Testis (tissue), 3 donors: ENCODE measurements around the gene CYP2B6. TPM values are rescaled to one million over a fixed set of nuclear protein-coding genes. Genes with fewer than 3 reads are reported as not detected.
"Not testable (repeated sequence)": the region's sequence is repeated elsewhere in the genome, so short reads cannot be mapped to it uniquely, and the experiment has no call there.

Source experiments
- DNase-seq: peaks from one replicate; pipeline ENCODE4 v3.0.0-alpha.2; 2019
- H3K27ac ChIP-seq, 2 donors: fragments of 200-600 bp; sonication (generic); one replicate each; pipeline ENCODE4 v1.5.1; 2019
- H3K27me3 ChIP-seq: fragments of 200-600 bp; sonication (generic); one replicate; pipeline ENCODE4 v1.5.1; 2019
- H3K36me3 ChIP-seq: fragments of 200-600 bp; sonication (generic); one replicate; pipeline ENCODE4 v1.5.1; 2017; ENCODE audit warnings: low read depth; ENCODE audit errors: missing control alignments
- H3K4me1 ChIP-seq: fragments of 200-600 bp; sonication (generic); one replicate; pipeline ENCODE4 v1.5.1; 2019
- H3K4me3 ChIP-seq, 2 donors: fragments of 200-600 bp; sonication (generic); one replicate each; pipeline ENCODE4 v1.5.1; 2017 to 2019
- H3K9me3 ChIP-seq: fragments of 200-600 bp; sonication (generic); one replicate; pipeline ENCODE4 v1.5.1; 2017
- POLR2A ChIP-seq: fragments of 450-650 bp; IDR thresholded peaks from one replicate; pipeline ENCODE4 v1.6.1; 2017; ENCODE audit warnings: antibody characterized with exemption, mild to moderate bottlenecking, moderate library complexity
- WGBS, 2 donors: methylation state at CpG; one replicate each; pipeline ENCODE4 v1.1.5; 2018; 5-methylcytosine and 5-hydroxymethylcytosine counted together
- intact Hi-C: fragments of 100-400 bp; cut with DNase I; formaldehyde crosslinking; loops from one replicate; pipeline ENCODE4 v1.15.1; 2023; ENCODE audit warnings: low total_unique reads
- polyA plus RNA-seq: library from polyadenylated mRNA; stranded (reverse); fragments of 350-450 nt; fragmentation: Illumina TruSeq; extraction: RNeasy Lipid Tissue Mini Kit (QIAGEN cat#74804); gene quantifications from one replicate; pipeline ENCODE4 v1.2.3, GENCODE V29; 2014; ENCODE audit warnings: low read depth, low replicate concordance; ENCODE audit not compliant: insufficient read depth
- total RNA-seq, 2 donors: library from RNA; depleted of rRNA; stranded (reverse); fragments of >200 nt; gene quantifications; one replicate each; pipeline ENCODE4 v1.2.3, GENCODE V29; 2016
- TF ChIP-seq, protein P1 (sequence below), 3 experiments: fragments of 450-650 bp in 2 of 3; fragments of 200-600 bp in 1 of 3; sonication (generic) in 1 of 3; IDR thresholded peaks; one replicate each; pipeline ENCODE4 v1.5.1; 2016 to 2019; ENCODE audit warnings: antibody characterized with exemption in 3 of 3, mild to moderate bottlenecking in 2 of 3, moderate library complexity in 1 of 3

The CYP2B6 gene
- total and polyA plus RNA-seq, 3 donors from 2014 or later = 0.19 to 0.39 TPM; not detected in 1

DNA sequence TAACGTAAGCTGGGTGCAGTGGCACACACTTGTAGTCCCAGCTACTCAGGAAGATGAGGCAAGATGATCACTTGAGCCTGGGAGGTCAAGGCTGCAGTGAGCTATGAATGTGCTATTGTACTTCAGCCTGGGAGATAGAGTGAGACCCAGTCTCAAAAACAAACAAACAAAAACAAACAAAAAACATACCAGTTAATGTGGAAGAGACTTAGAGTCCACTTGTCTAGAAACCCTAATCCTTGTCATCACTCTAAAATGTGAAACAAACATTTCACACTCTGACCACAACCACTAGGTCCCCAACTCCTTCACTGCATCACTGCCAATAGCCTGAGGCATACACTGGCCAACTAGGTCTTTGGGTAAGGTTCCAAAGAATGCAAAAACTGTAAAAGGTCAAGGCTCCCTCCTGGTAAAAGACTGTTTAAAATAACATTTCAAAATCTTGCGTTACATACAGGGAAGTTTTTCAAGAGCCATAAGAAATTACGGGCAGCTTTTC lies 28.6 kb upstream of the CYP2B6 start:
- no peaks in the 10 kb centered on the region for H3K9me3 ChIP-seq
- H3K4me1 ChIP-seq = no peaks in the 10 kb centered on the region
- no peak overlapping the region for H3K27ac ChIP-seq
- no peaks in the 10 kb centered on the region for H3K36me3 ChIP-seq
- intact Hi-C loops = no loop called here
- TF ChIP-seq POLR2A = no peak
- TF ChIP-seq, protein P1, sequence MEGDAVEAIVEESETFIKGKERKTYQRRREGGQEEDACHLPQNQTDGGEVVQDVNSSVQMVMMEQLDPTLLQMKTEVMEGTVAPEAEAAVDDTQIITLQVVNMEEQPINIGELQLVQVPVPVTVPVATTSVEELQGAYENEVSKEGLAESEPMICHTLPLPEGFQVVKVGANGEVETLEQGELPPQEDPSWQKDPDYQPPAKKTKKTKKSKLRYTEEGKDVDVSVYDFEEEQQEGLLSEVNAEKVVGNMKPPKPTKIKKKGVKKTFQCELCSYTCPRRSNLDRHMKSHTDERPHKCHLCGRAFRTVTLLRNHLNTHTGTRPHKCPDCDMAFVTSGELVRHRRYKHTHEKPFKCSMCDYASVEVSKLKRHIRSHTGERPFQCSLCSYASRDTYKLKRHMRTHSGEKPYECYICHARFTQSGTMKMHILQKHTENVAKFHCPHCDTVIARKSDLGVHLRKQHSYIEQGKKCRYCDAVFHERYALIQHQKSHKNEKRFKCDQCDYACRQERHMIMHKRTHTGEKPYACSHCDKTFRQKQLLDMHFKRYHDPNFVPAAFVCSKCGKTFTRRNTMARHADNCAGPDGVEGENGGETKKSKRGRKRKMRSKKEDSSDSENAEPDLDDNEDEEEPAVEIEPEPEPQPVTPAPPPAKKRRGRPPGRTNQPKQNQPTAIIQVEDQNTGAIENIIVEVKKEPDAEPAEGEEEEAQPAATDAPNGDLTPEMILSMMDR (IDR thresholded peaks at IDR 0.05) = no peak
- 35 to 42% methylated on average over 3 of the region's 3 CpGs for WGBS, 2 donors
- H3K4me3 ChIP-seq = no peak overlapping the region
- no peak for DNase-seq
- H3K27me3 ChIP-seq = no peaks in the 10 kb centered on the region

DNA sequence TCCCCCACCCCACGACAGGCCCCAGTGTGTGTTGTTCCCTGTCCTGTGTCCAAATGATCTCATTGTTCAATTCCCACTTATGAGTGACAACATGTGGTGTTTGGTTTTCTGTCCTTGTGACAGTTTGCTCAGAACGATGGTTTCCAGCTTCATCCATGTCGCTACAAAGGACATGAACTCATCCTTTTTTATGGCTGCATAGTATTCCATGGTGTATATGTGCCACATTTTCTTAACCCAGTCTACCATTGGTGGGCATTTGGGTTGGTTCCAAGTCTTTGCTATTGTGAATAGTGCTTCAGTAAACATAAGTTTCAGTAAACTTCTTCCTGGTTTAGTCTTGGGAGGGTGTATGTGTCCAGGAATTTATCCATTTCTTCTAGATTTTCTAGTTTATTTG lies 26.7 kb upstream of the CYP2B6 start:
- WGBS, 2 donors = 72 to 79% methylated on average over 3 of the region's 3 CpGs
- DNase-seq, H3K4me1 ChIP-seq, H3K9me3 ChIP-seq, H3K36me3 ChIP-seq, intact Hi-C loops, H3K27me3 ChIP-seq, H3K4me3 ChIP-seq, H3K27ac ChIP-seq: not testable (repeated sequence)

DNA sequence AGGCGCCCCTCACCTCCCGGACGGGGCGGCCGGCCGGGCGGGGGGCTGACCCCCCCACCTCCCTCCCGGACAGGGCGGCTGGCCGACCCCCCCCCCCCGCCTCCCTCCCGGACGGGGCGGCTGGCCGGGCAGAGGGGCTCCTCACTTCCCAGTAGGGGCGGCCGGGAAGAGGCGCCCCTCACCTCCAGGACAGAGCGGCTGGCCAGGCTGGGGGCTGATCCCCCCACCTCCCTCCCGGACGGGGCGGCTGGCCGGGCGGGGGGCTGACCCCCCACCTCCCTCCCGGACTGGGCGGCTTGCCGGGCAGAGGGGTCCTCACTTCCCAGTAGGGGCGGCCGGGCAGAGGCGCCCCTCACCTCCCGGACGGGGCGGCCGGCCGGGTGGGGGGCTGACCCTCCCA lies 25.7 kb upstream of the CYP2B6 start:
- H3K27me3 ChIP-seq, H3K4me1 ChIP-seq, intact Hi-C loops, H3K27ac ChIP-seq, DNase-seq, H3K36me3 ChIP-seq, H3K4me3 ChIP-seq, H3K9me3 ChIP-seq: not testable (repeated sequence)
- 64% methylated on average over 12 of the region's 35 CpGs; no CpG with 5 or more reads in 1 of the 2 donors for WGBS, 2 donors

DNA sequence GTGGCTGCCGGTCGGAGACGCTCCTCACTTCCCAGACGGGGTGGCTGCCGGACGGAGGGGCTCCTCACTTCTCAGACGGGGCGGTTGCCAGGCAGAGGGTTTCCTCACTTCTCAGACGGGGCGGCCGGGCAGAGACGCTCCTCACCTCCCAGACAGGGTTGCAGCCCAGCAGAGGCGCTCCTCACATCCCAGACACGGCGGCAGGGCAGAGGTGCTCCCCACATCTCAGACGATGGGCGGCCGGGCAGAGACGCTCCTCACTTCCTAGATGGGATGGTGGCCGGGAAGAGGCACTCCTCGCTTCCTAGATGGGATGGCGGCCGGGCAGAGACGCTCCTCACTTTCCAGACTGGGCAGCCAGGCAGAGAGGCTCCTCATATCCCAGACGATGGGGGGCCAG lies 24.5 kb upstream of the CYP2B6 start:
- 80% methylated on average over 25 of the region's 25 CpGs; no CpG with 5 or more reads in 1 of the 2 donors for WGBS, 2 donors
- H3K27me3 ChIP-seq, H3K9me3 ChIP-seq, intact Hi-C loops, H3K27ac ChIP-seq, H3K4me3 ChIP-seq, H3K36me3 ChIP-seq, H3K4me1 ChIP-seq, DNase-seq: not testable (repeated sequence)

DNA sequence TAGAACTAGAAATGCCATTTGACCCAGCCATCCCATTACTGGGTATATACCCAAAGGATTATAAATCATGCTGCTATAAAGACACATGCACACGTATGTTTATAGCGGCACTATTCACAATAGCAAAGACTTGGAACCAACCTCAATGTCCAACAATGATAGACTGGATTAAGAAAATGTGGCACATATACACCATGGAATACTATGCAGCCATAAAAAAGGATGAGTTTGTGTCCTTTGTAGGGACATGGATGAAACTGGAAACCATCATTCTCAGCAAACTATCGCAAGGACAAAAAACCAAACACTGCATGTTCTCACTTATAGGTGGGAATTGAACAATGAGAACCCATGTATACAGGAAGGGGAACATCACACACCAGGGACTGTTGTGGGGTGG lies 23.0 kb upstream of the CYP2B6 start:
- H3K36me3 ChIP-seq, H3K27ac ChIP-seq, H3K9me3 ChIP-seq, H3K27me3 ChIP-seq, DNase-seq, intact Hi-C loops, H3K4me3 ChIP-seq, H3K4me1 ChIP-seq: not testable (repeated sequence)
- WGBS, 2 donors = 85 to 98% methylated on average over 3 of the region's 3 CpGs

DNA sequence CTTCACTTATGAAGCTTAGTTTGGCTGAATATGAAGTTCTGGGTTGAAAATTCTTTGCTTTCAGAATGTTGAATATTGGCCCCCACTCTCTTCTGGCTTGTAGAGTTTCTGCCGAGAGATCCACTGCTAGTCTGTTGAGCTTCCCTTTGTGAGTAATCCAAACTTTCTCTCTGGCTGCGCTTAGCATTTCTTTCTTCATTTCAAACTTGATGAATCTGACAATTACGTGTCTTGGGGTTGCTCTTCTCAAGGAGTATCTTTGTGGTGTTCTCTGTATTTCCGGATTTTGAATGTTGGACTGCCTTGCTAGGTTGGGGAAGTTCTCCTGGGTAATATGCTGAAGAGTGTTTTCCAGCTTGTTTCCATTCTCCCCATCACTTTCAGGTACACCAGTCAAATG lies 21.4 kb upstream of the CYP2B6 start:
- H3K9me3 ChIP-seq, H3K4me3 ChIP-seq, H3K4me1 ChIP-seq, H3K36me3 ChIP-seq, intact Hi-C loops, DNase-seq, H3K27me3 ChIP-seq, H3K27ac ChIP-seq: not testable (repeated sequence)
- WGBS, 2 donors = 87 to 88% methylated on average over 4 of the region's 4 CpGs

DNA sequence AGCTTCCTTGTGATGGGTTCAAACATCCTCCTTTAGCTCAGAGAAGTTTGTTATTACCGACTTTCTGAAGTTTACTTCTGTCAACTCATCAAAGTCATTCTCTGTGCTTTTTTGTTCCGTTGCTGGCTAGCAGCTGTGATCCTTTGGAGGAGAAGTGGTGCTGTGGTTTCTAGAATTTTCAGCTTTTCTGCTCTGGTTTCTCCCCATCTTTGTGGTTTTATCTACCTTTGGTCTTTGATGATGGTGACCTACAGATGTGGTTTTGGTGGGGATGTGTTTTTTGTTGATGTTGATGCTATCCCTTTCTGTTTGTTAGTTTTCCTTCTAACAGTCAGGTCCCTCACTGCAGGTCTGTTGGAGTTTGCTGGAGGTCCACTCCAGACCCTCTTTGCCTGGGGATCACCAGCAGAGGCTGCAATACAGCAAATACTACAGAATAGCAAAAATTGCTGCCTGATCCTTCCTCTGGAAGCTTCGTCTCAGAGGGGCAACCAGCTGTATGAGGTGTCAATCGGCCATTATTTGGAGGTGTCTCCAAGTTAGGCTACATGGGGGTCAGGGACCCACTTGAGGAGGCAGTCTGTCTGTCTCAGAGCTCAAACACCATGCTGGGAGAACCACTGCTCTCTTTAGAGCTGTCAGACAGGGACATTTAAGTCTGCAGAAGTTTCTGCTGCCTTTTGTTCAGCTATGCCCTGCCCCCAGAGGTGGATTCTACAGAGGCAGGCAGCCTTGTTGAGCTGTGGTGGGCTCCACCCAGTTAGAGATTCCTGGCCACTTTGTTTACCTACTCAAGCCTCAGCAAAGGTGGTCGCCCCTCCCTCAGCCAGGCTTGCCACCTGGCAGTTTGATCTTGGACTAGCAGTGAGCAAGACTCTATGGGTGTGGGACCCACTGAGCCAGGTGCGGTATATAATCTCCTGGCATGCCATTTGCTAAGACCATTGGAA lies 20.4 kb upstream of the CYP2B6 start:
- 84 to 89% methylated on average over 6 of the region's 6 CpGs for WGBS, 2 donors
- H3K27ac ChIP-seq, H3K36me3 ChIP-seq, H3K9me3 ChIP-seq, H3K4me1 ChIP-seq, DNase-seq, H3K27me3 ChIP-seq, intact Hi-C loops, H3K4me3 ChIP-seq: not testable (repeated sequence)
